ENCODE data around the gene FNDC5.

Gene FNDC5

DNA sequence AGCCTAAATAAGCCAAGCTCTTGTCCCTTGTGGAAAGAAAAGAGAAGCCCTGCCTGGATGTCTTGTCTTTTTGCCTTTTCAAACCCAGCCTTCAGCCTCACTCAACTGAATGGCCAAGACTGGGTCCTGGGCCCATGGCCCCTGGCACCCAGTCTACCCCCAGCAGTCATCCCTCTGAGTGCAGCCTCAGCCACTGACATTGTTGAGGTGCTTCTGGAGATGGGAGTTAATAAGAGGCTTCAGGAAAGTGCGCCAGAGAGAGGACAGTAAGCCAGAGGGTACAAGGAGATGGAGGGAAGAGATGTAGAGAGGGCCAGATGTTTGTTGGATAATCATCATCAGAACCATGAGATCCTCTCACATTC lies 6.8 kb downstream of the FNDC5 start:
- DNase-seq: no peak

- no peak for DNase-seq
Observed at GRCh38 chr1:32863218-32863880, 7.4 kb downstream of the FNDC5 start.

DNA sequence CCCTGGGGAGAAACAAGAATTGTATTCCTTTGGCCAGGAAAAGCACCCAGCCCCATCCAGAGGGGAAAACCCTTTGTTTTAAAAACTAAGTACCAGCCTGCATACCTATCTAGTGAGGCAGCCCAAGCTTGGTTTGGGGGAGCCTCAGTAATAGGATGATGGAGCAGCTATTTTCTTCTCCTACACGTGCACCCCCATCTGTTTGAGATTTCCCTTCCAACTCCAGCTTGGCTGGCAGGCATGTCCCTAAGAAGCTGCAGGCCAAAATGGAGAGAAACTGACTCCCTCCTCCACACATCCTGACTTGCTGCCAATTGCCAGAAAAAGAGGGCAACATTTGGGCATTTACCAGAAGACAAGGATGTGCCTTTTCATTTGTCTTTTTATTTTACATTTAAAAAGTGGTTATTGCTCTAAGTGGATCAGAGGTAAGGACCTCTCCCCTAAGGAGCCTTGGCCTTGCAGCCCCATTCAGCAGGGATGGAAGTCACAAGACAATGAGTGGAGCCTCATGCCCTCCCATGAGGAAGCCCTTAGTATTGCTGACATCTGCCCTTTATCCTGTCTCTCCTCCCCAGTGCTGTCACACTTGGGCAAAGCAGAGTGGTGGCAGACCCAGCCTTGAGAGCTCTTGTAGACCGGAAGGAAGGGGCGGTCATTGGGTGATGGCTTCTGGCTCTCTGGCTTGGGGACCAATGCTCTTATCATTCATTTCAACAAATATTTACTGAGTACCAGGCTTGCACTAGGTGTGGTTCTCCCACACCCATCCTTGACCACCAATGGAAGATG lies 8.6 kb downstream of the FNDC5 start:
- no peak for DNase-seq

DNA sequence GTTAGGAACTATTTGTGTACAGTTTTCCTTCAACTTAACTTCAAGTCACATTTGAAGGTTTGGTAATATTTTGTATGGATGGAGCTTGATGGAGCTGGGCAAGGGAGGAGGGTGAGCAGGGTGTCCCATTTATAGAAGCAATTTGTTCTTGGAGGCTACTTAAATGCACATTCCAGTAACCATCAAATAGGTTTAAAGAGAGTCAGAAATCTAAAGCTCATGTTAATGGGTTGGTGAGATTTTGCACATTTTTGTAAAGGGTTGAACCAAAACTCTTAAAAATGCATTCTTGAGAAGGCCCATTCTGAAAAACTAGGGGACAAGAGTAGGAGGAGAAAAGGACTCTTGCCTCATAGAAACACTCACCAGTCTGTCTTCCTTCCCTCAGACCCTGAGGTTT lies 10.1 kb downstream of the FNDC5 start:
- DNase-seq: no peak

DNA sequence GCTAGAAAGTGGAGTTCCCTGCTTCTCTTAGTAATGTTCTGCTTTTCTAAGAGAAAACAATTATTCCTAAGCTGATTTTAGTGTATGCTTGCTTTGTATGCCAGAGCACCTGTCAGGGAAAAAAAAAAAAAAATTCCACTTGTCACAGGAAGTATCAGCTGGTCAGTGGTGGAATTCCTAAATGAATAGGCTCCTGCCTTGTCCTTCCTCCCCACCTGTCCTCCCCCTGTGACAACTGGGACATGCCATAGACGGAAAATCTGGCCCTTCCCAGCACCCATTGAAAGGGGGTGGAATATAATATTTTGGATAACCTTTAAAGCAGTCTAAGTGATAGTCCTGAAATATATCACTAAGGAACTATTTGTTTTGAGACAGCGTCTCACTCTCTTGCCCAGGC lies 10.8 kb downstream of the FNDC5 start:
- no peak for DNase-seq

DNA sequence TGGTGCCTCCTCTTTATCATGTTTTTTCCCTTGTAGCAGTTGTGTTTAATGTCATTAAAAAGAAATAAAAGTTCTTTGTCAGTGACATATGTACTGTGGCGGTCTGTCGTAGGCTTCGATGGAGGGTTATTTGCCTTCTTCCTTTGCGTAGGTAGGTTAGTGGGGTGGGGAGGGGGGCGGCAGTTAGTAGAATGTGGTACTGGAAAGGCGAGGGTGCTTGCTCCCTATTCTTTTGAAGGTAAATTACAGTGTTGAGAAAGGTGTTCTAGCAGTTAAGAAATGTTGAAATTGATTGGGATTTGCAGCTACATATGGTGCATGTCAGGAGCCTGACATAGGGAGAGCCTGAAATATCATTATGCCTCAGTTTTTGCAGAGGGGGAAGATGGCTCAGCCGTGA lies 11.9 kb downstream of the FNDC5 start:
- DNase-seq: no peak

- DNase-seq: no peak
Observed at GRCh38 chr1:32858136-32858535, 12.6 kb downstream of the FNDC5 start.

DNA sequence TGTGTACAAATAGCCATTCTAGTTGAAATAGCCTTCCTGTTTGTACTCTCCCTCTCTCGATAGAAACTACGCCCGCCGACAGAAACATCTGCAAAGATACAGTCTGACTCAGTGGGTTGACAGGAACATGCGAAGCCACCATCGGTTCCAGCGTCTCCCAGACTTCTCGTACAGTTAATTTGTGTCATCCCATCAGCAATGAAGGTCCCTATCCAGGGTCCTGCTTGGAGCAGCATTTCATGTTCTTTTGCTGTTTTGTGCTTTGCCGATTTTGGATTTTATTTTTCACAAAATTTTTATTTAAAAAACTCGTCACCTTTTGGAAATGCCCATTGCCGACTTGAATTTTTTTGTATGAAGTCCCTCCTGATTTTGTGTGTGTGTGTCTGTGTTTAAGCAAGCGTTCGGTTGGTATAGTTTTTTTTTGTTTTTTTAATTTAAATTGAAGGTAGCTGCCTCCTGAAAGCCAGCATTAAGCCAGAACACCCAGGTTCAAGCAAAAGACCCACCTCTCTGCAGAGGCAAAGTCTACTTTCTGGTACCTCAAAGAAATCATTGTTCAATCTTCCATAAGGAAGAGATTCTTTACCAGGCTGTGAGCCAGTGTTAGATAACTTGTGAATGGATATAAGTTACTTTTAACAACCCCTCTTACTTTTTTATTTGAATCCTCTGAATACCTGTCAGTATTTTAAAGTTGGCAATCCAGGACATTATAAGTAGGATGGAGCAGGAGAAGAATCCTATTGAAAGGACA lies 14.7 kb downstream of the FNDC5 start:
- DNase-seq: no peak

GRCh38 chr1:32848354-32849063 lies 22.2 kb downstream of the FNDC5 start:
- peak; percentile 9 for DNase-seq

DNA sequence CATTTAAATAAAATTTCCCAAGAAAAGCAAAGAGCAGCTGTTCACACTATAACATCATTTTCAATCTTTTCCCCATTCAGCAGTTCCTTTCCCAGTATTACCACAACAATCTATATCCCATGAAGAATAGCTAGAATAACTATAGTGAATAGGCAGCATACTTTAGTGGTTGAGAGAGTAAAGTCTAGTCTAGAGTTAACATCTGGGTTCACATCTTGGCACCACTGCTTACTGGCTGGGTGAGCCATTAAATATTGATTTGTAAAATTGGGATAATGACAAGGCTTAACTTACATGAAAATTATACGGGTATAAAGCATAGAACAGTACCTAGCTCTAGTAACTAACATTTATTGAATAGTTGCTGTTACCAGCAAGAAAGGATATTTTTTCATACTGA lies 38.8 kb downstream of the FNDC5 start:
- no peak for DNase-seq

- peak; percentile 49 for DNase-seq
Observed at GRCh38 chr1:32830092-32830852, 40.4 kb downstream of the FNDC5 start.

DNA sequence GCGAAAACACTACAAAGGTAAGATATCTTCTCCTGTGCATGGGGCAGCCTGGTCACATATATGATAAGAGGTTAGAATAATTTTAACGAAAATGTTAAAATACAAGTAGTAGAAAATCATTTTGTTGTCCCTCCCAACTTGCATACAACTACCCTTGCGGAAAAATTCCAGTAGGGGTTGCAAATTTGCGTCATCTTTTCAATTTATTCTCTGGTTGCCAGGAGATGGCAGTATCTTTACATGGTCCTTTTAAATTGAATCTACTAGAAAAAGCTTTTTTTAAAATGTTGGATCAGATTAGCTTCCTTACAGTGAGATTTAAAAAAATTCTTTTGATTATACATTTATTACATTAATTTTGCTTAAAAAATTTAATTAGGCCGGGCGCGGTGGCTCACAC lies 42.4 kb downstream of the FNDC5 start:
- no peak for DNase-seq

- no peak for DNase-seq
Observed at GRCh38 chr1:32825181-32825580, 45.5 kb downstream of the FNDC5 start.

GRCh38 chr1:32818804-32819541 lies 51.7 kb downstream of the FNDC5 start:
- DNase-seq: no peak

GRCh38 chr1:32817815-32818786 lies 52.6 kb downstream of the FNDC5 start:
- peak; percentile 77 for DNase-seq

DNA sequence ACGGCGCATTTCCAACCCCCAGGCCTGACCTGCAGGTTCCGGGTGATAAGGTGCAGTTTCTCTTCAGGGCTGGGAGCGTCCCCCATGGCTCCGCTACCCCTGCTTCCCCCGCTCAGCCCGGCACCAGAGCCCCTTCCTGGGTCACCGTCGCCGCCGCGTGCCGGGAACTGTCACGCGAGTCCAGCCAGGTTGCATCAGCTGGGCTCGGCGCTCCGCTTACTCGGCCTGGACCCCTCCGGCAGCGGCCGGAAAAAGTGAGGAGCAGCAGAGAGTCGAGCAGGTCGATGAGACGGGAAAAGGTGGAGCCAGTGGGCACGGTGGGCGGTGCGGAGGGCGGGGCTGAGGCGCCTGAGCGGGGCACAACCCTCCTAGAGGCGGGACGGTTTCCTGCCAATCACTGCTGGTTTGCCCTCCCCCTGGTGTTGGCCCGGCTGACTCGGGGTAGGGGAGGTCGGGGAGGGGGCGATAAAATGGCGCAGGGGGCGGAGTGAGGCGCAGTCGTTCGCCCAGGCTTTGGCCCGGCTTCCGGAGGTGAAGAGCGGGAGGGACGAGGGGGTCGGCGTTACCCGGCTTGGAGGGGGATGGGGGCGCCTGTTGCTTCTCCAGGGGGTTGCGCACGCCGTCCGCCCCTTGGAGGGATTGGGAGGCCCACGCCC lies 53.4 kb downstream of the FNDC5 start, which contains the start of the genes S100PBP and YARS1:
Gene S100PBP (plus strand): TSS at position 495 of the 656 bp plus-strand sequence. CDS start 8,447 bp downstream, outside the sequence.
Gene YARS1 (minus strand): TSS at position 200 of the 656 bp plus-strand sequence. CDS start 114 bp downstream, at position 86.
- peak; percentile 98 for DNase-seq

GRCh38 chr1:32816676-32817158 lies 54.0 kb downstream of the FNDC5 start:
- DNase-seq: peak; percentile 46

- no peak for DNase-seq
Observed at GRCh38 chr1:32813941-32814739, 56.6 kb downstream of the FNDC5 start.

Data from NCI-H1105 treated with DMSO at 0.1 percent for 48 hours (cell line).